AG08395 (cell line): ENCODE results near the gene BTBD16.

Experiments used
- DNase-seq: peaks from one replicate; pipeline ENCODE4 v3.0.0; 2012; ENCODE audit warnings: mixed read lengths, low spot score

Gene BTBD16

GRCh38 chr10:122343135-122343800 lies 72.2 kb downstream of the BTBD16 start:
- DNase-seq: no peak

GRCh38 chr10:122343936-122344335 lies 72.8 kb downstream of the BTBD16 start:
- no peak for DNase-seq

- peak; percentile 10 for DNase-seq
Measured at GRCh38 chr10:122344741-122345258, 73.7 kb downstream of the BTBD16 start.

GRCh38 chr10:122346326-122346950 lies 75.3 kb downstream of the BTBD16 start:
- no peak for DNase-seq

GRCh38 chr10:122347170-122347841 lies 76.2 kb downstream of the BTBD16 start:
- no peak for DNase-seq

DNA sequence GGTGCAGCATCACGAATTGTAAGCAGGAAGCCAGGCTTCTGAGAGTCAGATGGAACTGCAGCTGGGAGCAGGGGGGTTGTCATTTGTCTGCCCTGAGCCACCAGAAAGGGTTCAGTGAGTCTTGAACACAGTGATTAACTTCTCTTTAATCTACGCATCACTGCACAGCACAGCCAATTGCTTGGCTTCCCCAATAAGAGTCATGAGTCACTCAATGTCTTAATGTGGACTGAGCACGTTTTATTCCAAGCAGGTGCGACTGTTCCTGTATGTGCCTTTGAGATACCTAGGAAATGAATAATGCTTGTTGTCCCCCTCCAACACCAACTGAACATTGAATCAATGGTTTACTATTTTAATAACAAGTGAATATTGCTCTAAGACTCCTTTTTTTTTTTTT lies 77.4 kb downstream of the BTBD16 start:
- DNase-seq: no peak

- no peak for DNase-seq
Measured at GRCh38 chr10:122348935-122349361, 77.9 kb downstream of the BTBD16 start.

DNA sequence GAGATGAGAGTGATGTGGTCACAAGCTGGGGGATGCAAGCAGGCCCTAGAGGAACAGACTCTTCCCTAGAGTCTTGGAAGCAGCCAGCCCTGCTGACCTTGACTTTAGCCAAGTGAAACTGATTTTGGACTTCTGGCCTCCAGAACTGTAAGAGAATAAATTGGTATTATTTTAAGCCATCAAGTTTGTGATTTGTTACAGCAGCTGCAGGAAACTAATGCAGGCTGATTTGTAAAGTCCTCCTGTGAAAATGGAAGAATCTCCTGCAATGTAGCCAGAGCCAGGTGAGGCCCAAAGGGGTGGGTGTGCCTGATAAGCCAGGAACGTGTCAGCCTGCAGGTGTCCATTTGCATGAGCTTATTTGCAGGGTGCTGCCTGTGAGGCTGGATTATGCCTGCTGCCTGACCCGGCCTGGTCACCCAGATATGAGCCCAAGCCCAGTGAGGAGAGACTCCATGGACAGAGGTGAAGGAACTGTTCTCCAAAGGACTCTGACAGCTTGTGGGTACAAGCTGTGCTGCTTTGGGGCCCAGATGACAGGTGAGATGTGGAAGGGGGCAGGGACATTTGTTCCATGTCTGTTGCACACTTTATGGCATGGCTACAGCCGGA lies 78.8 kb downstream of the BTBD16 start:
- DNase-seq: no peak

DNA sequence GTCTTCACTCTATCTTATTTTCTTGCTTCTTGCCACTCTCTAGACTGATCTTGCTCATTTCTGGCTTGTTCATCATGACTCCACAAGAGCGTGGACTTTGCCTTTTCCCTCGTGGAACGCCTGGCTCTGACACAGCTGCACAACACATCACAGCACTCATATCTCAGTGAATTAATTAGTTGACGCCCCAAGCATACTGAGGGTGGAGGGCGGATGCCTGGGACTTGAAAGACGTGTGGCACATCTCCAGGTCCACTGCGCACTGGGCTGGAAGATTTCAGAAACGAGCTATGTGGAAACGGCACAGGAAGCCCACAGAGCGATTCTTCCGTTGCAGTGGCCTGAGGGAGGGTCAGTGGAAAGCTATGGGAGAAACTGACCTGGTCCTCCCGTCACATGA lies 79.8 kb downstream of the BTBD16 start:
- no peak for DNase-seq

GRCh38 chr10:122352817-122353525 lies 81.9 kb downstream of the BTBD16 start:
- no peak for DNase-seq

DNA sequence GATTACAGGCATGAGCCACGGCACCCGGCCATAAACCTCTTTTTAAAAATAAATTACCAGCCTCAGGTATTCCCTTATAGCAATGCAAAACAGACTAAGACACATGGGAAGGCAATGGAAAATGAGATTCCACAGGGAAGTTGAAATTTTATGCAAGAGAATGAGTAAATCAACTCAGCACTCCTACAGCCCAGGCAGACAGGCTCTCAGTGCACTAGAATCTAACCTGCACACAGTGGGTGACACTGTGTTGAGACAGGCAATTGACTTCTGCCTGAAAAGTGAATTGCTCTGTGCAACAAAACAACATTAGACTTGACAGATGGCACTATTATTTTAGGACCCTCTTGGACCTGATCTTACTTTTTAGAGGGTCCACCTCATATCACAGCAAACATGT lies 83.3 kb downstream of the BTBD16 start:
- no peak for DNase-seq

GRCh38 chr10:122357685-122358084 lies 86.6 kb downstream of the BTBD16 start:
- DNase-seq: no peak

DNA sequence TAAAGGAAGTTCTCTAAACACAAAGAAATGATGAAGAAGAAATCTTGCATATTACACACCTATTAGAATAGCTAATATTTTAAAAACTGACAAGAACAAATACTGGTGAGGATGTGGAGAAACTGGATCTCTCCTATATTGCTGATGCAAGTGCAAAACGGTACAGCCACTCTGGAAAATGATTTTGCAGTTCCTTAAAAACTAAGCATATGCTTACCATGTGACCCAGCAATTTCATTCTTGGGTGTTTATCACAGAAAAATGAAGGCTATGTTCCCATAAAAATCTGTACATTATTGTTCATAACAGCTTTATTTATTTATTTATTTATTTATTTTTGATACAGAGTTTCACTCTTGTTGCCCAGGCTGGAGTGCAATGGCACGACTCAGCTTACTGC lies 88.5 kb downstream of the BTBD16 start:
- no peak for DNase-seq

DNA sequence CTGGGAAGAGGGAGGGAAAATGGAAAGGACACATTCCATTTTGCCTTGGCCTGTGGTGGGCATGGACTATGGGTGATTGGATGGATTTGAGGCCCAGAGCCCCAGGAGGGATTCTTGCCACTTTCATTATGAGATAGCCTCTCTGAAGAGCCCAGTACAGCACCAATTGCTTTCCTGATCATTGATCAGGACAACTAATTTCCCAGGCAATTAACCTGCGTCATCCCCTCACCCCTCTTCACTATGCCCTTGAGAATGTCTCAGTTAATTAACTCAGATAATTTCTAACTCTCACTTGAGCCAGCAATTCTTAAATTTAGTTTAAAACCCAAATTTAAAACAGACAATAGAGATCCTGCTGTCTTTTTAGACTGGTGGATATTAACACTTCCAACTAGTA lies 90.0 kb downstream of the BTBD16 start:
- DNase-seq: no peak

DNA sequence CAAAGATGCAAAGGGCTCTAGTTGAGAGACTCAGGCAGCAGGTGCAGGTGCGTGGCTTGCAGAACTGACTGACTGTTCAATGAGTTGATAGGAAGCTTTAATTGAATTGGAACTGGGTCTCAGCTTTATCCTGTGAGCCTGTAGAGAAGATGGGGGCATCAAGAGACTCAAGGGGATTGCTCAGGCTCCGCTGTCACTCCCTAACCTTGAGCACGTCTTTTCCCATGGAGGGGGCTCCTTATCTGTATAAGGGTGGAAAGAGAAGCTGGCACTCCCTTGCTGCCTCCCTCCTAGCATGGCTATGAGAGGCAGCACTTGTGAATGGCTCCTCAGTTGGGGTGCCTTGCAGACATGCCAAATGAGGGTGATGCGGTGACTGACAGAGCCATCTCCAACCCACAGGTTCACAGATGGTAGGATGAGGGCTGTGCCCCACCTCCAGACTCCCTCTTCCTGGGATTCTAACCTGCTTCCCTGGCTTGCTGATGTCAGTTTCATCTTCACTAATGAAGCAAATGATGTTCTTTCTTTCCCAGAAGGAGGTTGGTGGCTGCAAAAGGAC lies 91.0 kb downstream of the BTBD16 start:
- no peak for DNase-seq

- DNase-seq: no peak
Measured at GRCh38 chr10:122362621-122363020, 91.5 kb downstream of the BTBD16 start.

GRCh38 chr10:122363311-122363710 lies 92.2 kb downstream of the BTBD16 start:
- DNase-seq: no peak

DNA sequence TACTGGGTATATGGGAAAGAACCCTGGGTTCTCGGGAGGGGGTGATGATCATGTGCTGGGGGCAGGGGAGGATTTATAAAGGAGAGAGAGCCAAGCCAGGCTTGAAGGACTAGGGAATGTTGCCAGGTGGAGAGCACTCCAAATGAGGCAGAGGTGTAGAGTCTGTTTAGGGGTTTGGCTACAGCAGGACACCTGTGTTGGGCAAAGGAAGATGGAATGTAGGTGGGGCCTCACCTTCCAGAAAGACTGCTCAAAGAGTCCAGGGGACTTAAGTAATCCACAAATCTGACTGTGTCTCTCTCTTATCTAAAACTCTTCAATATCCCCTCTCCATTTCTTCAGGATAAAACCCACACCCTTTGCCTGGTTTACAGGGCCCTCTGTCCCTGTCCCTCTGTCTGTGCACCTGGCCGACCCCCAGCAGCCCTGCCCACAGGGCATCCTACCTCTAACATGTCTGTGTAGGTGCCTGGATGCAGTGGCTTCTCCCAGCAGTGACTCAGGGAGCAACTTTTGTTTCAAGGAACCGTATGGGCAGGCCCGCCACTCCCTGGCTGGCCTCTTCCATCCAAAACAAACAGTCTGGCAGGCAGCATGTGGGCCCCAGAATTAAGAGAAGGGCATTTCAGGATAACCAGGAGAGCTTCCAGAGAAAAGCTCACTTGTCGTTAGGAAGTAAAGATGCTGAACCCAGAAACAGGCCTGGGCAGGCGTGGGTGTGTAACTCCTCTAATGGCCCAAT lies 92.8 kb downstream of the BTBD16 start:
- DNase-seq: no peak

GRCh38 chr10:122368502-122369254 lies 97.6 kb downstream of the BTBD16 start:
- DNase-seq: no peak

GRCh38 chr10:122373108-122373507 lies 102.0 kb downstream of the BTBD16 start:
- DNase-seq: no peak
